ENCODE results near the gene IGSF9. TPM values are rescaled to one million over a fixed set of nuclear protein-coding genes. Genes with fewer than 3 reads are reported as not detected.

The IGSF9 gene
- total RNA-seq, 2 experiments from 2014 or later: not detected

GRCh38 chr1:159882527-159882862 lies 62.9 kb downstream of the IGSF9 start:
- H3K4me1 ChIP-seq (ENCODE audit: insufficient read depth, low read length): peaks cover 6% of the 10 kb centered on the region

GRCh38 chr1:159881622-159882526 lies 63.5 kb downstream of the IGSF9 start:
- POLR2A ChIA-PET: no interaction called here
- intact Hi-C loops (cut with DNase I, micrococcal nuclease): loop anchor here in 1 of 2 experiments (10.0 kb wide), 1 partner anchor 667 kb away; no protein-coding TSS in a partner anchor
- H3K27me3 Mint-ChIP-seq: no peaks in the 10 kb centered on the region
- H3K4me1 ChIP-seq (ENCODE audit: insufficient read depth, low read length): peaks cover 6% of the 10 kb centered on the region
- ATAC-seq (ENCODE audit: poor library complexity) (peak; percentile 17), DNase-seq (peak in 13 of 14 experiments; percentile 9 to 79 (median 45))
- H3K27ac Mint-ChIP-seq: no peak overlapping the region
- no peaks in the 10 kb centered on the region for H3K9me3 ChIP-seq (ENCODE audit: control insufficient read depth in 1 of 2, insufficient read depth in 1 of 2, low read length in 2 of 2)
- no peak overlapping the region for H3K27ac ChIP-seq (ENCODE audit: low read depth in 1 of 2, low read length in 2 of 2)
- H3K36me3 ChIP-seq (ENCODE audit: insufficient read depth, low read length): no peaks in the 10 kb centered on the region
- no peaks in the 10 kb centered on the region for H3K4me1 Mint-ChIP-seq (ENCODE audit: low read depth)
- no peak overlapping the region for H3K4me3 ChIP-seq (ENCODE audit: low read length)
- CTCF ChIA-PET: no interaction called here
- H3K9me3 Mint-ChIP-seq: no peaks in the 10 kb centered on the region
- H3K27me3 ChIP-seq (ENCODE audit: control insufficient read depth in 1 of 2, insufficient read depth in 2 of 2, low read length in 2 of 2): no peaks in the 10 kb centered on the region
- H3K36me3 Mint-ChIP-seq (ENCODE audit: low read depth): no peaks in the 10 kb centered on the region
- no peak overlapping the region for H3K4me3 Mint-ChIP-seq
- TF ChIP-seq CTCF (IDR thresholded peaks at IDR 0.05): no peak

More at GRCh38 chr1:159882527-159882862, 62.9 kb downstream of the IGSF9 start:
- H3K36me3 Mint-ChIP-seq (ENCODE audit: low read depth): no peaks in the 10 kb centered on the region
- H3K4me3 Mint-ChIP-seq: no peak overlapping the region
- ChIA-PET CTCF (no interaction called here), POLR2A (no interaction called here)
- no peak for ATAC-seq (ENCODE audit: poor library complexity)
- intact Hi-C loops (cut with DNase I, micrococcal nuclease): loop anchor here in 1 of 2 experiments (10.0 kb wide), 1 partner anchor 668 kb away; no protein-coding TSS in a partner anchor
- H3K27ac Mint-ChIP-seq: no peak overlapping the region
- no peak for TF ChIP-seq CTCF (IDR thresholded peaks at IDR 0.05)
- H3K27me3 Mint-ChIP-seq: no peaks in the 10 kb centered on the region
- Histone ChIP-seq H3K4me3 (ENCODE audit: low read length) (no peak overlapping the region), H3K27ac (ENCODE audit: low read depth in 1 of 2, low read length in 2 of 2) (no peak overlapping the region), H3K9me3 (ENCODE audit: control insufficient read depth in 1 of 2, insufficient read depth in 1 of 2, low read length in 2 of 2) (no peaks in the 10 kb centered on the region), H3K27me3 (ENCODE audit: control insufficient read depth in 1 of 2, insufficient read depth in 2 of 2, low read length in 2 of 2) (no peaks in the 10 kb centered on the region), H3K36me3 (ENCODE audit: insufficient read depth, low read length) (no peaks in the 10 kb centered on the region)
- no peaks in the 10 kb centered on the region for H3K4me1 Mint-ChIP-seq (ENCODE audit: low read depth)
- H3K9me3 Mint-ChIP-seq: no peaks in the 10 kb centered on the region
- DNase-seq: peak in 2 of 14 experiments; percentile 23 to 29

DNA sequence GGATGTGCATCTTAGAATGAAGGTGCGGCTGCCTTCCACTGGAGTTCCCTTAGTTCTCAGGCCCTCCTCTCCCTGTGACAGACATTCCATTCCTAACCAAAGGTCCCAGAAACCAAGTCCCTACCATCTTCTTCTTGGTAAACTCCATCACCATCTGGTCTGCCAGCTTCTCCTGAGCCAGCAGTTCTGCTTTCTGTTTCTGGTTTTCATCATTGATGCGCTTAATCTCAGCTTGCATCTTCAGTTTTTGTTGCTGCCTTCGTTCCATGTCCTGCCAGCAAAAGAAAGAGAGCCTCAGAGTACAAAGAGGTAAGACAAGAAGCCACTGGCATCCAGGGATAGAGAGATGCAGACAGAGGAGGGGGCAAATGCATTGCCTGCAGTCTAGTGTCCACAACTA lies 65.0 kb downstream of the IGSF9 start:
- POLR2A ChIA-PET: interaction anchor here (0.7 to 0.9 kb wide), 2 partner anchors 24 to 82 kb away, joined by 3 to 4 read pairs; no protein-coding TSS in a partner anchor
- intact Hi-C loops (cut with DNase I, micrococcal nuclease): loop anchor here in 1 of 2 experiments (10.0 kb wide), 1 partner anchor 666 kb away; no protein-coding TSS in a partner anchor
- H3K4me1 ChIP-seq (ENCODE audit: insufficient read depth, low read length): peaks cover 6% of the 10 kb centered on the region
- no peak for DNase-seq
- no peaks in the 10 kb centered on the region for H3K9me3 Mint-ChIP-seq
- H3K27me3 ChIP-seq (ENCODE audit: control insufficient read depth in 1 of 2, insufficient read depth in 2 of 2, low read length in 2 of 2): no peaks in the 10 kb centered on the region
- ATAC-seq (ENCODE audit: poor library complexity): no peak
- H3K36me3 ChIP-seq (ENCODE audit: insufficient read depth, low read length): no peaks in the 10 kb centered on the region
- H3K36me3 Mint-ChIP-seq (ENCODE audit: low read depth): no peaks in the 10 kb centered on the region
- H3K4me1 Mint-ChIP-seq (ENCODE audit: low read depth): no peaks in the 10 kb centered on the region
- CTCF ChIA-PET: interaction anchor here (1.5 kb wide), 1 partner anchor 12 kb away, joined by 5 read pairs; no protein-coding TSS in a partner anchor
- no peak overlapping the region for H3K27ac ChIP-seq (ENCODE audit: low read depth in 1 of 2, low read length in 2 of 2)
- no peak overlapping the region for H3K27ac Mint-ChIP-seq
- no peak for TF ChIP-seq CTCF (IDR thresholded peaks at IDR 0.05)
- no peaks in the 10 kb centered on the region for H3K9me3 ChIP-seq (ENCODE audit: control insufficient read depth in 1 of 2, insufficient read depth in 1 of 2, low read length in 2 of 2)
- H3K4me3 ChIP-seq (ENCODE audit: low read length): no peak overlapping the region
- H3K27me3 Mint-ChIP-seq: no peaks in the 10 kb centered on the region
- no peak overlapping the region for H3K4me3 Mint-ChIP-seq
